GM12891 (cell line): ENCODE data around the gene RPUSD1.
"Not testable (repeated sequence)": the region's sequence is repeated elsewhere in the genome, so short reads cannot be mapped to it uniquely, and the experiment has no call there.

Experiments used
- DNase-seq: peaks from one replicate; pipeline ENCODE4 v3.0.0; 2011; ENCODE audit warnings: low spot score; ENCODE audit not compliant: insufficient read length
- FAIRE-seq: peaks from 2 replicates; lab custom pipeline; 2011; peaks lifted over from hg19 to GRCh38; lab: Jason Lieb, UNC
- PAX5 ChIP-seq: IDR thresholded peaks from 2 replicates; pipeline ENCODE4 v1.6.1; 2011; ENCODE audit warnings: low read length, moderate library complexity, mild to moderate bottlenecking; ENCODE audit not compliant: insufficient read depth, severe bottlenecking
- POLR2A ChIP-seq: IDR thresholded peaks from 2 replicates; pipeline ENCODE4 v1.6.1; 2011; ENCODE audit warnings: low read depth, low read length, control low read depth
- POLR2AphosphoS5 ChIP-seq: IDR thresholded peaks from 2 replicates; pipeline ENCODE4 v1.6.1; 2011; ENCODE audit warnings: low read depth, low read length, control low read depth
- POU2F2 ChIP-seq: IDR thresholded peaks from 2 replicates; pipeline ENCODE4 v1.6.1; 2011; ENCODE audit warnings: low read depth, mild to moderate bottlenecking, control low read depth, low read length, moderate library complexity
- SPI1 ChIP-seq: IDR thresholded peaks from 2 replicates; pipeline ENCODE4 v1.6.1; 2011; ENCODE audit warnings: low read depth, low read length, control low read depth
- TAF1 ChIP-seq: IDR thresholded peaks from 2 replicates; pipeline ENCODE4 v1.6.1; 2011; ENCODE audit warnings: low read depth, low read length, control low read depth

The RPUSD1 gene

DNA sequence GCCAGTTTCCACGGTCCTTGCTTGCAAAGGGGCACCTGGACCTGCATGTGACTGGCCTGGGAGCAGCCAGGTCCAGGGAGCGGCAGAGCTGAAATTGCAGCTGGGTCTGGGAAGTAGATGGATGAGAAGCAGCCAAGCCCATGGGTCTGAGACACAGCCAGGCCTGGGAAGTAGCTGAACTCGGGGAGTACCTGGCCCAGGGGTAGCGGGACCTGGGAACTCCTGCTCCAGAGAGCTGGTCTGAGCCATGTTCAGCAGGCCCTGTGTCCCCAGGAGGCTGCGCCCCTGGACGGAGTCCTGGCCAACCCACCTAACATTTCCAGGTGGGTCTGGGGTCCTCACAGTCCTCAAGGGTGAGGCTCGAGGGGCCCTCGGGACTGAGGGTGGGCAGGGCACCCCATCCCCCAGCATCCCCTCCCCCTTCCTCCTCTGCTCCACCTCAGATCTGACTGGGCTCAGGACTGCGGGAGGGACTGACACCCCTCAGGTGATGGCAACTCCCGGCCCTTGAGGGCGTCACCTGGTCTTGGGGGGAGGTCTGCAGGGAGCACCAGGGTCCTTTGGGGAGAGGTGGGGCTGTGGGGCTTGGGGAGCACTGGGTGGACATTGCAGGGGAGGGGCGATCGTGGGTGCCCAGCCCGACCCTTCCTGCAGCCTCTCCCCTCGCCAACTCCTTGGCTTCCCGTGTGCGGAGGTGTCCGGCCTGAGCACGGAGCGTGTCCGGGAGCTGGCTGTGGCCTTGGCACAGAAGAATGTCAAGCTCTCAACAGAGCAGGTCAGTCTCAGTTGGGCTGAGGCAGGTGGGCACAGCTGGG, 24.6 kb downstream of the RPUSD1 start:
- DNase-seq (no peak), FAIRE-seq (no peak)
- TF ChIP-seq POLR2A (no peak), PAX5 (no peak), TAF1 (no peak), POLR2AphosphoS5 (no peak), POU2F2 (no peak), SPI1 (no peak)

- TF ChIP-seq POLR2AphosphoS5 (no peak), POU2F2 (no peak), PAX5 (no peak), SPI1 (no peak), POLR2A (no peak)
- DNase-seq (no peak), FAIRE-seq (no peak)
Observed at GRCh38 chr16:762595-763268, 25.4 kb downstream of the RPUSD1 start.

GRCh38 chr16:761625-762513, 26.3 kb downstream of the RPUSD1 start:
- DNase-seq (no peak), FAIRE-seq (no peak)
- no peak for TF ChIP-seq POLR2AphosphoS5
- TF ChIP-seq POU2F2 = no peak
- TF ChIP-seq TAF1 = no peak
- no peak for TF ChIP-seq POLR2A
- no peak for TF ChIP-seq PAX5

- TF ChIP-seq POLR2AphosphoS5 (no peak), POLR2A (no peak), PAX5 (no peak)
- DNase-seq (no peak), FAIRE-seq (no peak)
Observed at GRCh38 chr16:760545-761343, 27.4 kb downstream of the RPUSD1 start, which contains the start of gene MSLN. MSLN (plus strand) TSS chr16:760734; CDS start chr16:762681, 1,947 bp downstream.

DNA sequence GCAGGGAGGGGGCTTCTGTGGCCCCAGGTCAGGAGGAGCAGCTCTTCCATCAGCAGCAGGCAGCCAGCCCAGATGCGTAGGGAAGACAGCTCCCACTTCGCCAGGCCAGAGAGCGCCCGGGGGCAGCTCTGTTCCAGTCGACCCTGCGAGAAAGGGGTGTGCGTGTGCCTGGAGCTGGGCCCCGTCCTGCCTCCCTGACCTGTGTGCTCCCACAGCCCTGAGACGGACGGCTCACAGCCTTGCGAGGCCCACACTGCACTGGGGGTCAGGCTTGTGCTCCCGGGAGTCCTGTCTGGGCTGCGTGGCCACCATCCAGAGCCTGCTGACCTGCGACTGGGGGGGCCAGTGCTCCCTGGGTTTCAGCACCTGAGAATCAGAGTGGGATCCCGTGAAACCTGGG, 28.1 kb downstream of the RPUSD1 start:
- TF ChIP-seq SPI1 (no peak), PAX5 (no peak), POLR2A (no peak), POLR2AphosphoS5 (no peak), TAF1 (no peak), POU2F2 (no peak)
- FAIRE-seq = no peak
- DNase-seq = no peak

GRCh38 chr16:759110-759910, 28.9 kb downstream of the RPUSD1 start:
- no peak for FAIRE-seq
- TF ChIP-seq POU2F2 (no peak), POLR2A (no peak), PAX5 (no peak)
- DNase-seq = no peak

GRCh38 chr16:756428-756827, 31.8 kb downstream of the RPUSD1 start:
- TF ChIP-seq POLR2AphosphoS5 (no peak), POLR2A (no peak), POU2F2 (no peak), SPI1 (no peak), PAX5 (no peak), TAF1 (no peak)
- DNase-seq (no peak), FAIRE-seq (no peak)

GRCh38 chr16:754656-755055, 33.5 kb downstream of the RPUSD1 start:
- no peak for TF ChIP-seq PAX5
- TF ChIP-seq SPI1 = no peak
- TF ChIP-seq POLR2A = no peak
- no peak for TF ChIP-seq POU2F2
- TF ChIP-seq POLR2AphosphoS5 = no peak
- TF ChIP-seq TAF1 = no peak
- DNase-seq (no peak), FAIRE-seq (no peak)

DNA sequence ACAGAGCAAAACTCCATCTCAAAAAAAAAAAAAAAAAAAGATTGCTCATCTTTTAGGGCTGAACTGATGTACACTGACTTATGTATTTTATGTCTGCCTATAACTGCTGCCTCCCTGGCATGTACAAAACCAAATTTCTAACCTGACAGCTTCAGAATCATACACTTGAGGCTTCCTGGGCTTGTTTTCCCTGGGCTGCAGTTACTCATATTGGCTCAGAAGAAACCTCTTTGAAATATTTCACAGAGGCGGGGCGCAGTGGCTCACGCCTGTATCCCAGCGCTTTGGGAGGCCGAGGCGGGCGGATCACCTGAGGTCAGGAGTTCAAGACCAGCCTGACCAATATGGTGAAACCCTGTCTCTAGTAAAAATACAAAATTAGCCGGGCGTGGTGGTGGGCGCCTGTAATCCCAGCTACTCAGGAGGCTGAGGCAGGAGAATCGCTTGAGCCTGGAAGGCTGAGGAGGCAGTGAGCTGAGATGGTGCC, 34.0 kb downstream of the RPUSD1 start:
- FAIRE-seq, DNase-seq: not testable (repeated sequence)
